ENCODE results near the gene SQOR. TPM values are rescaled to one million over a fixed set of nuclear protein-coding genes. Genes with fewer than 3 reads are reported as not detected.

Gene SQOR
- polyA plus RNA-seq, 3 donors: 78.9 to 292 (median 232) TPM

- no peaks in the 10 kb centered on the region for H4K20me1 ChIP-seq (ENCODE audit: insufficient read depth, low read length)
- H3K36me3 ChIP-seq (replicated peaks in 1 of 2; ENCODE audit: control insufficient read depth in 1 of 2, insufficient read depth in 2 of 2, low read length in 2 of 2): no peaks in the 10 kb centered on the region
- no peak overlapping the region for H3K4me3 ChIP-seq (replicated peaks in 1 of 3; ENCODE audit: low read depth in 2 of 3, low read length in 3 of 3)
- no peaks in the 10 kb centered on the region for H3K9me3 ChIP-seq (replicated peaks in 1 of 2; ENCODE audit: control insufficient read depth in 1 of 2, insufficient read depth in 1 of 2, low read length in 2 of 2)
- H3K4me2 ChIP-seq (replicated peaks; ENCODE audit: extremely low read depth, low read length, poor library complexity, severe bottlenecking): no peak overlapping the region
- no peak for DNase-seq
- WGBS (ENCODE audit: insufficient coverage): 100% methylated on average over 2 of the region's 5 CpGs
- no peak for TF ChIP-seq CTCF (IDR thresholded peaks at IDR 0.05)
- peaks cover 0 to 5% (median 2%) of the 10 kb centered on the region in 3 donors for H3K27me3 Mint-ChIP-seq (ENCODE audit: low read depth in 3 of 3)
- H3K4me1 Mint-ChIP-seq: peaks cover 3% of the 10 kb centered on the region
- no peaks in the 10 kb centered on the region for H3K36me3 Mint-ChIP-seq
- H2AFZ ChIP-seq (ENCODE audit: insufficient read depth, low read depth, low read length, poor library complexity, severe bottlenecking): no peak overlapping the region
- H3K9me3 Mint-ChIP-seq: peaks cover 0 to 2% (median 0%) of the 10 kb centered on the region in 7 donors
- no peaks in the 10 kb centered on the region for H3K27me3 ChIP-seq (ENCODE audit: control insufficient read depth in 2 of 2, insufficient read depth in 2 of 2, low read length in 2 of 2)
- intact Hi-C loops (cut with micrococcal nuclease): loop anchor here (10.0 kb wide), 2 partner anchors 94 to 194 kb away; partner anchors contain the start of gene SLC30A4 (in 2 of the 2)
- no peaks in the 10 kb centered on the region for H3K79me2 ChIP-seq (ENCODE audit: insufficient read depth, low read length)
- H3K27ac Mint-ChIP-seq: no peak overlapping the region
- no peaks in the 10 kb centered on the region for H3K4me1 ChIP-seq (ENCODE audit: control insufficient read depth in 1 of 2, insufficient read depth in 2 of 2, low read length in 2 of 2)
- no peak overlapping the region for H3K4me3 Mint-ChIP-seq
- no peak overlapping the region for H3K9ac ChIP-seq (ENCODE audit: insufficient read depth, low read length, poor library complexity, severe bottlenecking)
- no peak overlapping the region for H3K27ac ChIP-seq (ENCODE audit: low read depth in 1 of 2, low read length in 2 of 2)
Observed at GRCh38 chr15:45618813-45619212, 16.0 kb upstream of the SQOR start.

- H3K9me3 Mint-ChIP-seq: peaks cover 4 to 36% (median 32%) of the 10 kb centered on the region in 7 donors
- DNase-seq: no peak
- Histone ChIP-seq H3K27ac (ENCODE audit: low read depth in 1 of 2, low read length in 2 of 2) (no peak overlapping the region), H3K4me3 (replicated peaks in 1 of 3; ENCODE audit: low read depth in 2 of 3, low read length in 3 of 3) (no peak overlapping the region), H3K27me3 (ENCODE audit: control insufficient read depth in 2 of 2, insufficient read depth in 2 of 2, low read length in 2 of 2) (no peaks in the 10 kb centered on the region), H3K4me2 (replicated peaks; ENCODE audit: extremely low read depth, low read length, poor library complexity, severe bottlenecking) (no peak overlapping the region), H3K4me1 (ENCODE audit: control insufficient read depth in 1 of 2, insufficient read depth in 2 of 2, low read length in 2 of 2) (peaks cover 9 to 14% of the 10 kb centered on the region in 2 donors), H3K9me3 (replicated peaks in 1 of 2; ENCODE audit: control insufficient read depth in 1 of 2, insufficient read depth in 1 of 2, low read length in 2 of 2) (peaks cover 9 to 12% of the 10 kb centered on the region in 2 donors), H2AFZ (ENCODE audit: insufficient read depth, low read depth, low read length, poor library complexity, severe bottlenecking) (no peak overlapping the region), H3K79me2 (ENCODE audit: insufficient read depth, low read length) (no peaks in the 10 kb centered on the region), H4K20me1 (ENCODE audit: insufficient read depth, low read length) (no peaks in the 10 kb centered on the region), H3K9ac (ENCODE audit: insufficient read depth, low read length, poor library complexity, severe bottlenecking) (no peak overlapping the region), H3K36me3 (replicated peaks in 1 of 2; ENCODE audit: control insufficient read depth in 1 of 2, insufficient read depth in 2 of 2, low read length in 2 of 2) (no peaks in the 10 kb centered on the region)
- no peak overlapping the region for H3K27ac Mint-ChIP-seq
- H3K4me3 Mint-ChIP-seq: no peak overlapping the region
- no peaks in the 10 kb centered on the region for H3K36me3 Mint-ChIP-seq
- H3K4me1 Mint-ChIP-seq: peaks cover 17% of the 10 kb centered on the region
- WGBS (ENCODE audit: insufficient coverage): 100% methylated on average over 3 of the region's 7 CpGs
- H3K27me3 Mint-ChIP-seq (ENCODE audit: low read depth in 3 of 3): peaks cover 0 to 9% (median 6%) of the 10 kb centered on the region in 3 donors
- intact Hi-C loops (cut with micrococcal nuclease): no loop called here
- no peak for TF ChIP-seq CTCF (IDR thresholded peaks at IDR 0.05)
Observed at GRCh38 chr15:45628136-45628535, 6.7 kb upstream of the SQOR start.
